Ovary (tissue), 3 donors: ENCODE results near the gene MPZL2.

Source experiments
- CTCF ChIP-seq, 3 donors: fragments of 450-650 bp in 2 of 3; fragments of 200-600 bp in 1 of 3; IDR thresholded peaks; one replicate each; pipeline versions ENCODE4 v1.5.1 to v1.8.0; 2016 to 2022; ENCODE audit warnings: antibody characterized with exemption in 3 of 3, mild to moderate bottlenecking in 1 of 3
- POLR2A ChIP-seq: fragments of 450-650 bp; IDR thresholded peaks from one replicate; pipeline ENCODE4 v1.6.1; 2017; ENCODE audit warnings: antibody characterized with exemption, mild to moderate bottlenecking, moderate library complexity
- donor health status: DM: no; HTN: no; CAD: no.

- no peak for TF ChIP-seq CTCF (IDR thresholded peaks at IDR 0.05)
- no peak for TF ChIP-seq POLR2A
These were observed at the start of gene MPZL2 for GRCh38 chr11:118263695-118264568.
